ENCODE results near the gene ALDH7A1.
"Not testable (repeated sequence)": the region's sequence is repeated elsewhere in the genome, so short reads cannot be mapped to it uniquely, and the experiment has no call there.

ALDH7A1 gene

GRCh38 chr5:126594748-126595485 is at the start of gene ALDH7A1:
TSS of gene ALDH7A1 (minus strand) at chr5:126595219. CDS start at chr5:126595198, 21 bp downstream.
- peak; percentile 42 for DNase-seq

GRCh38 chr5:126641387-126641786 is 46.4 kb upstream of the ALDH7A1 start:
- no peak for DNase-seq

GRCh38 chr5:126640866-126641265 is 45.8 kb upstream of the ALDH7A1 start:
- DNase-seq, result no peak

- DNase-seq, result no peak
These were observed 41.9 kb upstream of the ALDH7A1 start for GRCh38 chr5:126636956-126637355.

GRCh38 chr5:126635585-126635984 is 40.6 kb upstream of the ALDH7A1 start:
- no peak for DNase-seq

GRCh38 chr5:126633552-126633951 is 38.5 kb upstream of the ALDH7A1 start:
- no peak for DNase-seq

- no peak for DNase-seq
These were observed 36.9 kb upstream of the ALDH7A1 start for GRCh38 chr5:126631920-126632319.

- DNase-seq, result no peak
These were observed 33.1 kb upstream of the ALDH7A1 start for GRCh38 chr5:126628102-126628501.

- no peak for DNase-seq
These were observed 29.5 kb upstream of the ALDH7A1 start for GRCh38 chr5:126624534-126624933.

GRCh38 chr5:126619781-126620180 is 24.8 kb upstream of the ALDH7A1 start:
- DNase-seq, result no peak

- DNase-seq, result not testable (repeated sequence)
These were observed 22.6 kb upstream of the ALDH7A1 start for GRCh38 chr5:126617603-126618002.

GRCh38 chr5:126615286-126615685 is 20.3 kb upstream of the ALDH7A1 start:
- no peak for DNase-seq

GRCh38 chr5:126613941-126614592 is 19.0 kb upstream of the ALDH7A1 start:
- DNase-seq, result no peak

GRCh38 chr5:126610616-126611015 is 15.6 kb upstream of the ALDH7A1 start:
- DNase-seq, result no peak

- no peak for DNase-seq
These were observed 15.1 kb upstream of the ALDH7A1 start for GRCh38 chr5:126610160-126610559.

GRCh38 chr5:126605525-126605924 is 10.5 kb upstream of the ALDH7A1 start:
- DNase-seq, result no peak

GRCh38 chr5:126603402-126603991 is 8.5 kb upstream of the ALDH7A1 start:
- no peak for DNase-seq

GRCh38 chr5:126600631-126601511 is 5.9 kb upstream of the ALDH7A1 start, which contains the start of gene PHAX:
TSS of gene PHAX (plus strand) at chr5:126600947. CDS start at chr5:126600963, 16 bp downstream.
- DNase-seq, result peak; percentile 69

GRCh38 chr5:126599971-126600630 is 5.1 kb upstream of the ALDH7A1 start:
- not testable (repeated sequence) for DNase-seq

- no peak for DNase-seq
These were observed 4.5 kb upstream of the ALDH7A1 start for GRCh38 chr5:126599499-126599898.

GRCh38 chr5:126597156-126597555 is 2.1 kb upstream of the ALDH7A1 start:
- DNase-seq, result no peak

- no peak for DNase-seq
These were observed 566 bp upstream of the ALDH7A1 start for GRCh38 chr5:126595486-126596083.

Measured in stimulated activated CD4-positive, alpha-beta T cell treated with anti-CD3 and anti-CD28 coated beads, Interleukin-12 subunit alpha, Interleukin-12 subunit beta, amount 100 ng/mL, for 4 hours (primary cell).